Measurements from ENCODE around the gene NAAA.

DNA sequence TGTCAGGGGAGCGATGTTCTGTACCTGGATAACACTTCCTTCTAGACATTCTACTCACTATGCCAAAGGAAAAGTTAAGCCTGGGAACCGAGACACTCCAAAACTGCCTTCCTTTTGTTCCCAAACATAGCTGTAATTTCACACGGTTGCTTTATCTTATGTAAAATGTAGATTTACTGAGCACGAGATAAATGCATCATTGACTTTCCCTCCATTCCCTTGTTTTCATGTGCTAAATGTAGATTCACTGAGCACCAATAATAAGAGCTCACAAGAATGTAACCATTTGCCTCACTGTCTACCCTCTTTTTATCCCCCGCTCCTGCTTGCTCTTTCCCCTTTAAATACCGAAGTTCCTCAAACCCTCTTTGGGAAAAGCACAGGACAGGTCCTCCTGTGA, 27.8 kb downstream of the NAAA start:
- TF ChIP-seq, protein P1, sequence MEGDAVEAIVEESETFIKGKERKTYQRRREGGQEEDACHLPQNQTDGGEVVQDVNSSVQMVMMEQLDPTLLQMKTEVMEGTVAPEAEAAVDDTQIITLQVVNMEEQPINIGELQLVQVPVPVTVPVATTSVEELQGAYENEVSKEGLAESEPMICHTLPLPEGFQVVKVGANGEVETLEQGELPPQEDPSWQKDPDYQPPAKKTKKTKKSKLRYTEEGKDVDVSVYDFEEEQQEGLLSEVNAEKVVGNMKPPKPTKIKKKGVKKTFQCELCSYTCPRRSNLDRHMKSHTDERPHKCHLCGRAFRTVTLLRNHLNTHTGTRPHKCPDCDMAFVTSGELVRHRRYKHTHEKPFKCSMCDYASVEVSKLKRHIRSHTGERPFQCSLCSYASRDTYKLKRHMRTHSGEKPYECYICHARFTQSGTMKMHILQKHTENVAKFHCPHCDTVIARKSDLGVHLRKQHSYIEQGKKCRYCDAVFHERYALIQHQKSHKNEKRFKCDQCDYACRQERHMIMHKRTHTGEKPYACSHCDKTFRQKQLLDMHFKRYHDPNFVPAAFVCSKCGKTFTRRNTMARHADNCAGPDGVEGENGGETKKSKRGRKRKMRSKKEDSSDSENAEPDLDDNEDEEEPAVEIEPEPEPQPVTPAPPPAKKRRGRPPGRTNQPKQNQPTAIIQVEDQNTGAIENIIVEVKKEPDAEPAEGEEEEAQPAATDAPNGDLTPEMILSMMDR (IDR thresholded peaks at IDR 0.05), result no peak
- TF ChIP-seq POLR2A (IDR thresholded peaks at IDR 0.05), result no peak
